Natural killer cell (primary cell): ENCODE results near the gene CCSER2. TPM values are rescaled to one million over a fixed set of nuclear protein-coding genes. Genes with fewer than 3 reads are reported as not detected.

Experiments used
- ATAC-seq, 3 donors: fragments of 150-1000 bp in 2 of 3; fragments of 200-7000 bp in 1 of 3; cut with Tn5 transposase; 1 replicate in 1 of 3; 2 replicates in 2 of 3; pipeline ENCODE4 v1.10.0; 2021; ENCODE audit warnings: mild to moderate bottlenecking in 2 of 3, moderate library complexity in 2 of 3
- DNase-seq, 2 donors: peaks; one replicate each; pipeline versions ENCODE4 v3.0.0 to v3.0.0-alpha.2; 2013 to 2021; ENCODE audit warnings: mixed read lengths in 1 of 2
- H3K27ac ChIP-seq: one replicate; pipeline ENCODE4 v1.5.1; 2013; ENCODE audit warnings: mild to moderate bottlenecking, low read length
- H3K27me3 ChIP-seq: one replicate; pipeline ENCODE4 v1.6.1; 2013; ENCODE audit warnings: low read length; ENCODE audit not compliant: control insufficient read depth, insufficient read depth
- H3K36me3 ChIP-seq: one replicate; pipeline ENCODE4 v1.6.1; 2013; ENCODE audit warnings: low read length; ENCODE audit not compliant: control insufficient read depth, insufficient read depth
- H3K4me1 ChIP-seq: one replicate; pipeline ENCODE4 v1.6.1; 2013; ENCODE audit warnings: low read length; ENCODE audit not compliant: control insufficient read depth, insufficient read depth
- H3K4me3 ChIP-seq: one replicate; pipeline ENCODE4 v1.5.1; 2013; ENCODE audit warnings: low read length
- H3K9me3 ChIP-seq: one replicate; pipeline ENCODE4 v1.6.1; 2013; ENCODE audit warnings: low read length; ENCODE audit not compliant: control insufficient read depth, insufficient read depth
- H3K27ac Mint-ChIP-seq, 2 donors: one replicate each; pipeline ENCODE4 v1.8.0; 2022; ENCODE audit warnings: mild to moderate bottlenecking in 2 of 2, mixed read lengths in 2 of 2, moderate library complexity in 1 of 2
- H3K27me3 Mint-ChIP-seq, 2 donors: one replicate each; pipeline ENCODE4 v1.8.0; 2022; ENCODE audit warnings: low read depth in 2 of 2, mixed read lengths in 2 of 2
- H3K36me3 Mint-ChIP-seq: one replicate; pipeline ENCODE4 v1.8.0; 2022; ENCODE audit warnings: mixed read lengths
- H3K4me1 Mint-ChIP-seq, 2 donors: one replicate each; pipeline ENCODE4 v1.8.0; 2022; ENCODE audit warnings: mixed read lengths in 2 of 2
- H3K4me3 Mint-ChIP-seq: one replicate; pipeline ENCODE4 v1.8.0; 2022; ENCODE audit warnings: mild to moderate bottlenecking, moderate library complexity, mixed read lengths
- H3K9me3 Mint-ChIP-seq, 2 donors: one replicate each; pipeline ENCODE4 v1.8.0; 2022; ENCODE audit warnings: mixed read lengths in 2 of 2
- WGBS: methylation state at CpG from one replicate; pipeline ENCODE4 v1.1.7; 2013; ENCODE audit warnings: missing lambda C conversion rate; ENCODE audit not compliant: insufficient coverage; 5-methylcytosine and 5-hydroxymethylcytosine counted together
- intact Hi-C: fragments of 100-400 bp; cut with micrococcal nuclease; formaldehyde crosslinking; loops from one replicate; pipeline ENCODE4 v1.14.2; 2022
- total RNA-seq, 4 donors: library from RNA; stranded (reverse); fragments of 120-200 nt in 1 of 4; gene quantifications; one replicate each; pipeline versions ENCODE4 v1.2.3 to v1.2.4, GENCODE V29; 2013 to 2022
- TF ChIP-seq, protein P1 (sequence below): fragments of 200-600 bp; IDR thresholded peaks from one replicate; pipeline ENCODE4 v1.8.0; 2022; ENCODE audit warnings: antibody characterized with exemption

CCSER2 gene
- total RNA-seq, 3 donors from 2014 or later (not counting 1 experiment from before 2014, with no cell fraction given) = 125 to 158 (median 146) TPM

DNA sequence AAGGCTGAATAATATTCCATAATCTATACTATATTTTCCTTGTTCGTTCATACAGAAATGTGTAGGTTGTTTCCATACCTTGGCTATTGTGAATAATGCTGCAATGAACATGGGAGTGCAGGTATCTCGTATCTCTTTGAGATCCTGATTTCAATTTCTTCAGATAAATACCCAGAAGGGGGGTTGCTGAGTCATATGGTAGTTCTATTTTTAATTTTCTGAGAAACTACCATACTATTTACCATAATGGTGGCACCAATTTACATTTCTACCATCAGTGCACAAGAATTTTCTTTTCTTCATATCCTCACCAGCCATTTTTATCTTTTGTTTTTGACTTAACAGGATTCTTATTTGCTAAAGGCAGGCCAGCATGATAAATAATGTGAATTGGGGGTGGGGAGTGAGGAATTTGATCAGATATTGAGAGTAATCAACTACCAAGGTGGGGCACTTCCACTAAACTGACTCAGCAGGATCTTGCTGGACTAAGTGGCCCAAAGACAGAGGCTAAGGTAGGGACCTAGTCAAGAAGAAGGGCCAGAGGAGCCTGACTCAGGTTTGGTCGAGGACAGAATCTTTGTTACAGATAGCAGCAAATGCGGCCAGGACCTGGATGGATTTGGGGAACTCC is 21.5 kb upstream of the CCSER2 start:
- DNase-seq (no peak), ATAC-seq (no peak)
- WGBS = 89% methylated on average over 3 of the region's 4 CpGs
- intact Hi-C loops = no loop called here
- Mint-ChIP-seq H3K4me1 (peaks cover 0 to 7% of the 10 kb centered on the region in 2 donors), H3K9me3 (no peaks in the 10 kb centered on the region), H3K36me3 (no peaks in the 10 kb centered on the region), H3K27me3 (peaks cover 12 to 16% of the 10 kb centered on the region in 2 donors), H3K27ac (no peak overlapping the region), H3K4me3 (no peak overlapping the region)
- H3K36me3 ChIP-seq = no peaks in the 10 kb centered on the region
- peaks cover 11% of the 10 kb centered on the region for H3K4me1 ChIP-seq
- H3K4me3 ChIP-seq = no peak overlapping the region
- no peaks in the 10 kb centered on the region for H3K9me3 ChIP-seq
- no peaks in the 10 kb centered on the region for H3K27me3 ChIP-seq
- no peak overlapping the region for H3K27ac ChIP-seq
- TF ChIP-seq, protein P1, sequence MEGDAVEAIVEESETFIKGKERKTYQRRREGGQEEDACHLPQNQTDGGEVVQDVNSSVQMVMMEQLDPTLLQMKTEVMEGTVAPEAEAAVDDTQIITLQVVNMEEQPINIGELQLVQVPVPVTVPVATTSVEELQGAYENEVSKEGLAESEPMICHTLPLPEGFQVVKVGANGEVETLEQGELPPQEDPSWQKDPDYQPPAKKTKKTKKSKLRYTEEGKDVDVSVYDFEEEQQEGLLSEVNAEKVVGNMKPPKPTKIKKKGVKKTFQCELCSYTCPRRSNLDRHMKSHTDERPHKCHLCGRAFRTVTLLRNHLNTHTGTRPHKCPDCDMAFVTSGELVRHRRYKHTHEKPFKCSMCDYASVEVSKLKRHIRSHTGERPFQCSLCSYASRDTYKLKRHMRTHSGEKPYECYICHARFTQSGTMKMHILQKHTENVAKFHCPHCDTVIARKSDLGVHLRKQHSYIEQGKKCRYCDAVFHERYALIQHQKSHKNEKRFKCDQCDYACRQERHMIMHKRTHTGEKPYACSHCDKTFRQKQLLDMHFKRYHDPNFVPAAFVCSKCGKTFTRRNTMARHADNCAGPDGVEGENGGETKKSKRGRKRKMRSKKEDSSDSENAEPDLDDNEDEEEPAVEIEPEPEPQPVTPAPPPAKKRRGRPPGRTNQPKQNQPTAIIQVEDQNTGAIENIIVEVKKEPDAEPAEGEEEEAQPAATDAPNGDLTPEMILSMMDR = no peak

DNA sequence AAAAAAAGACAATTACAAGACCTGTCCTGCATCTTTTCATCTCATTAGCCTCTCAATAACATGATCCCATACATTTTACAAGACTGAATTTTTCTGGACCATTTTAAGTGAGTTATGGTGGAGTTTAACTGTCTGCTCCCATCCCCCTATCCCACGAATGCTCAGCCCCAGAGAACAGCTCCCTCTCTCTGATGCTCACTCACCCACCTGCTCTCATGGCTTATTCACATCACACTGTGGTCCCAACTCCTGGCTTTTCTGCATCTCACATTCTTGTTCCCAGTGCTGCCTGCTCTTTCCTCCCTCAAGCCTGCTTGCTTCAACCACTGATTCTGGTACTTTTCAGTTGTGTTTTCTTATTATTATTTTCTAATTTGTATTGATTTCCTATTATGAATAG is 20.4 kb upstream of the CCSER2 start:
- Histone ChIP-seq H3K9me3 (no peaks in the 10 kb centered on the region), H3K36me3 (no peaks in the 10 kb centered on the region), H3K27ac (no peak overlapping the region), H3K4me3 (no peak overlapping the region), H3K4me1 (peaks cover 11% of the 10 kb centered on the region), H3K27me3 (no peaks in the 10 kb centered on the region)
- ATAC-seq (no peak), DNase-seq (no peak)
- H3K4me3 Mint-ChIP-seq = no peak overlapping the region
- intact Hi-C loops = no loop called here
- H3K27ac Mint-ChIP-seq = no peak overlapping the region
- 71% methylated on average over 1 of the region's 1 CpG for WGBS
- H3K9me3 Mint-ChIP-seq = no peaks in the 10 kb centered on the region
- H3K36me3 Mint-ChIP-seq = no peaks in the 10 kb centered on the region
- H3K27me3 Mint-ChIP-seq = peaks cover 7 to 16% of the 10 kb centered on the region in 2 donors
- TF ChIP-seq, protein P1 = no peak
- peaks cover 0 to 7% of the 10 kb centered on the region in 2 donors for H3K4me1 Mint-ChIP-seq

DNA sequence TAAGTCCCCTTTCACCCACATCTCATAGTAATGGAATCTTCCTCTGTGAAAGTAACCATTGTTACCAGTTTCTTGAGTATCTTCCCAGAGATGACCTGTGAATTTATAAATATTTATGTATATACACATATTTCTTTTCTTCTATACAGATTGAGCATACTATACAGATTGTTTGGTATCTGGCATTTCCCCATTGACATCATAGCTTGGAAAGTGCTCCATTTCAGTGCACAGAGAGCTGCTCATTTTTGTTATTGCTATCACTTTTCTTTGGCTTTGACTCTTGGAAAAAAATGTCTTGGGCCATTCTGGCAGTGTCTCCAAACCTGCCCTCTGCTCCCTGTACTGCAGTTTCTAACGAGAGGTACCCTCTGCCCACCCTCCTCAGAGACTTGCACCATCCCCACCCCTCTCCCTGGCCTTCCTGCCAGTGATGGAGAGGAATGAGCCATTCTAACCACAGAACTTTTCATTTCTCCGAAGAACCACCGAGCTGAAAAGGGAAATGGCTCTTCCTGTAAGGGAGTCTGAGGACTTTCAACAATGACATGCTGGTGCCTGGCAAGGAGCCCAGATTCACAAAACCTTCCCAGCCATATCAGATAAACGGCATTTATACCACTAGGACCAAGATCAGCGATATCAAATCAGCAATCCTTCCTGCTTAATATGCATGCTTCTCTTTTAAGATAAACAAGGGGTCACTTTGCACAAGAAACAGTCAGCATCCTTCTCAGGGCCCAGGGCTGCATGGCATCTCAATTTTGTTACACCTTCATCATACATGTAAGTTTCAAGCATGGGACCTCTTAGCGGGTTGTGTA is 19.7 kb upstream of the CCSER2 start:
- H3K27me3 ChIP-seq = no peaks in the 10 kb centered on the region
- H3K9me3 Mint-ChIP-seq = no peaks in the 10 kb centered on the region
- H3K4me3 ChIP-seq = no peak overlapping the region
- peaks cover 7 to 16% of the 10 kb centered on the region in 2 donors for H3K27me3 Mint-ChIP-seq
- peak overlapping the region in 1 of 2 donors; percentile 45 for H3K27ac Mint-ChIP-seq
- intact Hi-C loops = no loop called here
- peaks cover 11% of the 10 kb centered on the region for H3K4me1 ChIP-seq
- no peak overlapping the region for H3K4me3 Mint-ChIP-seq
- 4% methylated on average over 6 of the region's 6 CpGs for WGBS
- H3K4me1 Mint-ChIP-seq = peaks cover 0 to 7% of the 10 kb centered on the region in 2 donors
- TF ChIP-seq, protein P1 = no peak
- no peak for ATAC-seq
- DNase-seq = peak in 1 of 2 donors; percentile 66
- H3K9me3 ChIP-seq = no peaks in the 10 kb centered on the region
- no peaks in the 10 kb centered on the region for H3K36me3 Mint-ChIP-seq
- H3K36me3 ChIP-seq = no peaks in the 10 kb centered on the region
- no peak overlapping the region for H3K27ac ChIP-seq
